HFF-Myc (cell line): ENCODE data around the gene LRMDA.

Source experiments
- DNase-seq: peaks from one replicate; pipeline ENCODE4 v3.0.0-alpha.2; 2011; ENCODE audit warnings: low read depth; ENCODE audit errors: extremely low read depth
- H3K4me3 ChIP-seq: replicated peaks from 2 replicates; pipeline ENCODE4 v1.5.1; 2011; ENCODE audit warnings: low read depth, mild to moderate bottlenecking, control low read depth, low read length
- CTCF ChIP-seq: IDR thresholded peaks from 2 replicates; pipeline ENCODE4 v1.5.1; 2012; ENCODE audit warnings: mild to moderate bottlenecking, low read depth, low read length, control low read depth; ENCODE audit errors: missing control alignments

LRMDA gene

GRCh38 chr10:76285012-76285411 is 853.6 kb downstream of the LRMDA start:
- H3K4me3 ChIP-seq, result no peak overlapping the region
- no peak for TF ChIP-seq CTCF
- DNase-seq, result peak; percentile 17

GRCh38 chr10:76285515-76285914 is 854.1 kb downstream of the LRMDA start:
- H3K4me3 ChIP-seq, result no peak overlapping the region
- no peak for DNase-seq
- no peak for TF ChIP-seq CTCF

- no peak overlapping the region for H3K4me3 ChIP-seq
- no peak for TF ChIP-seq CTCF
Observed at GRCh38 chr10:76286536-76286935, 855.1 kb downstream of the LRMDA start.

GRCh38 chr10:76287856-76288255 is 856.4 kb downstream of the LRMDA start:
- no peak for DNase-seq
- H3K4me3 ChIP-seq, result no peak overlapping the region
- no peak for TF ChIP-seq CTCF

More at GRCh38 chr10:76286536-76286935, 855.1 kb downstream of the LRMDA start:
- DNase-seq, result no peak

- no peak for DNase-seq
- TF ChIP-seq CTCF, result no peak
- H3K4me3 ChIP-seq, result no peak overlapping the region
Observed at GRCh38 chr10:76291175-76291574, 859.8 kb downstream of the LRMDA start.

GRCh38 chr10:76291885-76292284 is 860.5 kb downstream of the LRMDA start:
- H3K4me3 ChIP-seq, result no peak overlapping the region
- DNase-seq, result no peak
- no peak for TF ChIP-seq CTCF

GRCh38 chr10:76296957-76297356 is 865.5 kb downstream of the LRMDA start:
- no peak for DNase-seq
- no peak overlapping the region for H3K4me3 ChIP-seq
- no peak for TF ChIP-seq CTCF
